ENCODE measurements around the gene TJP3.
A peak's percentile ranks its signal among the peaks of the same experiment; 100 is the strongest.

Gene TJP3

DNA sequence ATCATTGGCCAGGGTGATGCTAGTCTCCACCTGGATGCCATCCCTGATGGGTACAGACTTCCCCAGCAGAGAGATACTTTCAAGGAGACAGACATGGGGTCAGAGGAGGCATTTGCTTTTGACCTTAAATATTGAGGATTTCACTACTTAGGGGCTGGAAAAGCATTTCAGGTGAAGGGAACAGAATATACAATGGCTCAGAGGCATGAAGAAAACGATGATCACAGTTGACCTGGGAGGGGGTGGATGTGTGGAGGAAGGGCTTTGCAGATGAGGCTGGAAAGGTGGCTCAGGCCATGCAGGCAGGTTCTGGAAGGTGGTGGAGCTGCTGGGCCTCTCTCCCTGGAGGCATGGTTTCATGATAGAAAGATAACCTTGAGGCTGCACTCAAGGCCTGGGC, 74.1 kb downstream of the TJP3 start:
- DNase-seq (ENCODE audit: low read depth in 1 of 2, low spot score in 1 of 2) = no peak

DNA sequence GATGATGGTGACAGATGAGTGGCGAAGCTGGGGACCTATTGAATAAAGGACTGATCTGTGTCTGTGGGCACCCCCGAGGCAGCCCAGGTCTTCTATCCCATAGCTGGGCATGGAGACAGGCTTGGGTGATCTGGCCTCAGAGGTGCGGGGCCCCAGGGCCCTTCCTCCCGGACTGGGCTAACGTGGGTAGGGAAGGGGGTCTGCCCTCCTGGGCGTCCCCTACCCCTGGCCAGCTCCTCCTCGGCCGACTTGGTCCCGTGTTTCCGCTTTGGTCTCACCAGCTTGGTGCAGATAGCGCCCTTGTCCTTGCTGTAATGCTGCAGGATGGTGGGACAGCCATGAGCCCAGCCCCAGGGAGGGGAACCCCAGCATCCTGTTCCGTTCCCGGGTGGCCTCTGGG, 74.7 kb downstream of the TJP3 start:
- DNase-seq (ENCODE audit: low read depth in 1 of 2, low spot score in 1 of 2) = no peak

DNA sequence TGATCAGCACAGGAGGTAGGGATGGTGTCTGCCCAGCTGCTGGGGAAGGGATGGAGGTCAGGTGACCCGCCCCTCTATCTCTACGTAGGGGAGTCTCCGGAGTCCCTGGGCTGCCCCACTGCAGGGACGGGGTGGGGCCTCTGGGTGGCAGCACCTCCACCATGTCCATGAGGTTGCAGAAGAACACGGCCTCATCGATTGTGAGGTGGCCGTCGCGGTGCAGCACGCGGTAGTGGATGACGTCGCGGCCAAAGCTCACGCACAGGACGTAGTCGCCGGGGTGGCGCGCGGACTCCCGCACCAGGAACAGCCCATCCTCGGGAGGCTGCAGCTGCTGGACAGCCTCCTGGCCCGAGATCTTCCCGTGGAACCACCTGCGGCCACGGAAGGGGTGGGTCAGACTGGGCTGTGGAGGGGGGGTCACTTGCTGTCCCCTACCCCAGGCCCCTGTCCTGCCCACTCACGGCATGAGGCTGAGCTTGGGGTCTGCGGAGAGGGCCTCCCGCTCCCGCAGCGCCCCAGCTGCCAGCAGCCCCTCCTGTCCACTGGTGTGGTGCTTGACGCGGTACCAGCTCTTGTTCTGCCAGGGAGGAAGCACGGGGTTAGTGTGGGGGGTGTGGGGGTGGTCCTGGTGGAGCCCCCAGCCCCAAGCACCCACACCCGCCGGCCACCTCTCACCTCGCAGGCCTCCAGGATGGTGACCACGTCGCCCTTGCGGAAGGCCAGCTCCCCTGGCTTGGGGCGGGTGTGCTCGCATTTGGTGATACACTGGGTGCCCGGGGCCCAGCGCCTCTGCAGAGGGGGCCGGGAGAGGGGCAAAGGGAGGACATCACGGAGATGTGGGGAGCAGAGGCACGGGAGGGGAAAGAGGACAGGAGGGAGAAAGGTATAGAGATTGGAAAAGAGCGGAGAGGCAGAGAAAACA, 75.7 kb downstream of the TJP3 start:
- DNase-seq (ENCODE audit: low read depth in 1 of 2, low spot score in 1 of 2) = peak in 1 of 2 donors; percentile 33

DNA sequence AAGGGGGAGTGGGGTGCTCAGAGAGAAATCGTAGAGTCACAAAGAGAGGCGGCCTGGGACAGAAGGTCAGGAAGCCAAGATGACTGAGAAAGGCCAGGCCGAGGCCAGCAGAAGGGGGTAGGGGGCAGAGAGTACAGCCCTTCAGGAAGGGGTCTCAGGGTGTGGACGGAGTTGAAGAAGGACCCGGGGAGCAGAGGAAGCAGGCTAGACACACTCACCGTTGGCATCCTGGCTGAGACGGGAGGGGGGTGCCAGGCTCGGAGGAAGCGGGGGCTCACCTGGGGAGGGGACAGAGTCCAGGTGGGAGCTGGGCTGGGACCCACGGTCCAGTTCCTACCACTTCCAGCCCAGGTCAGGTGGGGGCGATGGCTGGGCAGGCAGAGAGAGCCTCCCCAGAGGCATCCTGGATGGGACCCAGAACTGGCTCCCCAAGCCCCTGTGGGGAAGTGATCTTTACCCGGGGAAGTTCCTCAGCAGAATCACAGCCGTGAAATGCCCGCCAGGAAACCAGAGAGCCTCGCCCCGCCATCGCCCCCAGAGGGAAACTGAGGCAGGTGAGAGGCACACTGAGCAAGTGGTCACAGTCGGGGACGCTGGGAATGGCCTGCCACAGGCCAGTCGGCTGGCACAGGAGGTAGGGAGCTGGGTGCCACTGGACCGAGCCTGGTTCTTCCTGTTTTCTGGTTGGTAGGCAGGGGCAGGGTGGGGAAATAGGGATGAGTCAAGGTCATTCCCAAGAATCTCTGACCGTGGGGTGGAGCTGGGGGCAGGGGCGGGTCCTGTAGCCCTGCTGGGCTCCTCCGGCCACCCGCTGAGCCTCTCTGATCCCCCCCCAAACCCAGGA, 76.6 kb downstream of the TJP3 start:
- peak in 1 of 2 donors; percentile 12 for DNase-seq (ENCODE audit: low read depth in 1 of 2, low spot score in 1 of 2)

DNA sequence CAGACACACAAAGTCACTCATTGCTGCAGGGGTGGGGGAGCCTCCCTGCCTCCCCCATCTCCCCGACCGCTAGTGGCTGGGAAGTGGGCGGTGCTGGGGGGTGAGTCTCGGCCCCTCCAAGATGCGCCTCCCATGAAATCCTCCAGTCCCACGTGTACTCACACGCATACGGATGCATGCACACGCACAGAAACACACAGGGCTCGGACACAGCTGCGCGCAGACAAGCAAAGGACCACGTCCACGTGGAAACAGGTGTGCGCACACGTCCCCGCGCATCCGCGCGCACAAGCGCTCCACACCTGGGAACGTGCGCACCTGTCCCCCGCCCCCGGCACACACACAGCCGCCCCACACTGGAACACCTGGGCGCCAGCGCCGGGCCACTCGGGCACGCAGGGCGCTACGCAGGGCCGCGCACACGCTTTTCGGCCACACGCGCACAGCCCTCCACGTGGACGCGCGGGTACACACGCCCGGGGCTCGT, 77.3 kb downstream of the TJP3 start:
- DNase-seq (ENCODE audit: low read depth in 1 of 2, low spot score in 1 of 2) = no peak

DNA sequence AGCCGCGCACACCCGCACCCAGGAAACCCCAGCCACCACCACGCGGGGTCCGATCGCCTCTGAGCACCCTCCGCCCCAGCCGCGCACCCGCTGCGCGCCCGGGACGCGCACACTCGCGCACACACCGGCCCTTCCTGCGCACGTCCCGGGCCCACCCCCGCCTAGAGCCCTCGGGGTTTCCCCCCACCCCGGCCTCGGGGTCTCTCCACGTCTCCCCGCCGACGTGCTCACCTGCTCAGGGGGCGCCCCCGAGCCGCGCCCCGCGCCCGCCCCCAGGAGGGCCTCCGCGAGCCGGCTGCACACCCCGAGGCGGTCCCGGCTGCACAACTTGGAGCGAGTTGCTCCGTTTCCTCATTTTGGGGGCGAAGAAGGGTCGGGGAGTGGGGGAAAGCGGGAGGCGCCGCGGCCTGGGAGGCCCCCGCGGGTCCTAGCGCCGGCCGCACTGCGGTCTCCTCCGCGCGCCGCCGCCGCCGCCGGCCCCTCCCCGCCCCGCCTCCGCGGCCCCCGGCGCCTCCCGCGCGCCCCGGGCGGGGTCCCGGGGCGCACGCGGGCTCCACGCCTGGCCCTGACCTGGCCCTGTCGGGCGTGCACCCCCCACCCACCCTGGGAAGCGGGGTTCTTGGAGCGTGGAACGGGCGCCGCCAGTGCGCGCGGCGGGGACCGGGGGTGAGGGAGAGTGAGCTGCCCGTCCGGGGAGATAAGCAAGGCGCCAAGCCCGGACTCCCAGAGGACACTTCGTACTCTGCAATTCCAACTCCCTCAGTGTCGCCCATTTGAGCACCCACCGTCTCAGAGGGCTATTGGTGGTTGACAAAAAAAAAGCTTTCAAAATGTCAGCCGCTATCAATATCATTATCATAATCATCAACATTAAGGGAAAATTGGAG, 78.0 kb downstream of the TJP3 start, which contains the start of gene MATK:
MATK (minus strand) TSS at position 444 of the 887 bp plus-strand sequence. CDS start 1,246 bp downstream, outside the sequence.
- peak in 1 of 2 donors; percentile 31 for DNase-seq (ENCODE audit: low read depth in 1 of 2, low spot score in 1 of 2)

DNA sequence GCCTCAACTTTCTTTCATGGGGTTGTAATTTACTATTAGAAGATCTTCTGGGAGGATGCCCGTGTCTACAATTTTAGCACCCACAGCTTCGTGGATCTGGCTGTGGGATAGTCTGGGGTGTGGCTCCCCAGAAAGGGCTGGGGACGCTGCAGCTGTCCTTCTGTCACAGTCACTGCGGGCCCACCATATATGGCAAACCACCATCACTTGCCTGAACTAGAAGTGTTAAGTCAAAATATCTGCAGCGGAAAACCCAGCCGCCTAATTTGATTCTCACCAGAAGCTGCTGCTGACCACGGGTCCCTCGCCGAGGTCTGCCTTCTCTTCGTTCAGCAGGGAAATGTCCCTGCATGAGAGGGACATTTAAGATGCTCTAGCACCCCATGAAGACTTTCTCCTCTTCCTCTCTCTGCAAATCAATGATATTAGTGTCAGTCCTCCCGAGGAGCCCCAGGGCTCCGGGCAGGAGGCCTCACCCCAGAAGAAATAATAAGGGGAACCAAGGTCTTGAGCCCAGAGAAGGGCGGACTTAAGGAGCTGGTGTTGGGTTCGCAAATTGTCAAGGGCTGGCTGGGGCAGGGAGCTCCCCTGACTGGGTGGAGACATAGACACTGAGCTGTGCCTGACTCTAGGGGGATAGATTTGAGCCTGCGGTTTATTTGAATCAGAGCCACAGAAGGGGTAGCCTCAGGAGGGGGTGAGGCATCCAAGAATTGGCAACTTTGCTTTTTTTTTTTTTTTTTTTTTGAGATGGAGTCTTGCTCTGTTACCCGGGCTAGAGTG, 81.0 kb downstream of the TJP3 start:
- no peak for DNase-seq (ENCODE audit: low read depth in 1 of 2, low spot score in 1 of 2)

DNA sequence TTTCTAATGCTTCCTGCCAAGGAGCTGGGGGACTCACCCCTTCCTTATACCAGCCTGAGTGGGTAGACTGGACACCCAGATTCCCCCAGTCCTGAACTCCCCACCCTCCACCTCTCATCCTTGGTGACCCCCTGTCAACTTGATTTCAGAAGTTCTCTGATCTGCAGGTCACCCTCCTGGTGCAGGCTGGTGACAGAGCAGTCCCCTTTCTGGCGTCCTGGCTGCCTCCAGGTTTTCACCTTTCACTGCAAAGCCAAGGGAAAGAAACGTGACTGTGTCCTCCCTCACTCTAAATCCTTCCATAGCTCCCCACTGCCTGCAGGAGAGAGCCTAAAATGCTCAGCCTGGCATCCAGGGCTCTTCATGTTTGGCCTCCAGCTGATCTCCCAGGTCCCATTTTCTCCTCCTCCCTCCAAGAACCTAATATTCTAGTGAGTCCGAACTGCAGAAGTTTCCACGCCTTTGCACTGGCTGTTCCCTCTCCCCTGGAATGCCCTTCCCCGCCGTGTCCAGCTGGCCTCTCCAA, 82.1 kb downstream of the TJP3 start:
- no peak for DNase-seq (ENCODE audit: low read depth in 1 of 2, low spot score in 1 of 2)

DNA sequence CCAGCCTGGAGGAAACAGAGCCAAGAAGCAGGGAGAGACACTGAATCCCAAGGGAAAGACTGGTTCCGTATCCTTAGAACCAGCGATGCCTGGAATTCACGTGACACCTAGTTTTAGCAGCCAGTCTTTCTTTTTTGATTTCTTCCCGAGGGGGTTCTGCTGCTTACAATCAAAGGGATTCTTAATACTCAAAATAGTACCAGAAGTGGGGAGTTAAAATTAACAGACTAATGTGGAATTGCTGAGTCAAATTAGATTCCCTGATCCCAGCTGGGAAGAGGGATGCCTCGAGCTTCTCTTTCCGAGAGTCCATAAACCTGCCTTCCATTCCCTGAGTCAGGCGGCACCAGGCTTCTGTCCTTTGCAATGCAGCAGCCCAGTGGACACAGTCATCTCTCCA, 82.8 kb downstream of the TJP3 start:
- DNase-seq (ENCODE audit: low read depth in 1 of 2, low spot score in 1 of 2) = no peak

DNA sequence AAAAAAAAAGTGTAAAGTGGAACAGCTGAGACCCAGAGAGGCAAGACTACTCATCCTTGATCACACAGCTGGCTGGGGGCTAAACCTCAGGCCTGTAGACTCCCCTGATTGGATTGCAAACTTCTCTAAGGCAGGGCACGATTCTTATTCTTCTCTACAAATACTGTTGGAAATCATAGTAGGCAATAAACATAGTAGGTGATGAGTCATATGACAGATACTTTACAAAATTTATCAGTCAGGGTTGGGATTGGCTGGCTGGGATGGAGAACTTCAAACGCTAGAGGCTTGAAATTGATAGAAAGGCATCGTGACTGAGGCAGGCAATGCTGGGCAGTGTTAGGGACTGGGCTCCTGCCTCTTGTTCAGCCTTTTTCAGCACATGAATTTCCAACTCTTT, 83.9 kb downstream of the TJP3 start:
- no peak for DNase-seq (ENCODE audit: low read depth in 1 of 2, low spot score in 1 of 2)

DNA sequence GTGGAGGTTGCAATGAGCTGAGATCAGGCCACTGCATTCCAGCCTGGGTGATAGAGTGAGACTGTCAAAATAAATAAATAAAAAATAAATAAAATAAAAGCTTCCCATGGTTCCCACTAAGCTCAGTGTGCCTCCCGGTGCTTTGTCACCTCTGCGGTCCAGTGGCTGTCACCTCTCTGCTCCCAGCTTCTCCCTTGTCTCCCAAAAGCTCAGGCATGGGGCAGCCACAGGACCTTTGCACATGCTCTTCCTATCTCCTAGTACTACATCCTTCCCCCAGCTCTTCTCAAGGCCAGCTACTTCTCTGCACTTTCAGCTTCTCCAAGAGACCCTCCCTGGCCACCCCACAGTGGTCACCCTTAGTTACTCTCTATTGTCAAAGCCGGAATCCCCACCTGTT, 85.6 kb downstream of the TJP3 start:
- no peak for DNase-seq (ENCODE audit: low read depth in 1 of 2, low spot score in 1 of 2)

DNA sequence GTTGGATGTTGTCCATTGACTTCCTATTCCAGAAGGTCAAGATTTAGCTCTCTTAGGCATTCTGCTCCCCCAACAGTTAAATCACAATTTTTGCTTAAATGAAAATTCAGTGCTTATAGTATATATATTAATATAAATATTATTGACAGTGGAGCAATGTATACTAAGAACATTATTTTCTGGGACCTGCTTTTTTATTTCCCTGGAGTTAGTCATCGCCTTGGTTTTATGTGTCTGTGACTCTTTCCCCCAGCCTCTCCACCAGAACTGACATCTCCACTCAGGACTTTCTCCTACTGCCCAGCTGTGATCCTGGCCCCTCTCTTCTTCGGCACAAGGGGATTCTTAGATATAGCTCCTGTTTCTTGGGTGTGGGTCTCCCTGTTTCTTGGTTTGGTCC, 88.2 kb downstream of the TJP3 start:
- no peak for DNase-seq (ENCODE audit: low read depth in 1 of 2, low spot score in 1 of 2)

DNA sequence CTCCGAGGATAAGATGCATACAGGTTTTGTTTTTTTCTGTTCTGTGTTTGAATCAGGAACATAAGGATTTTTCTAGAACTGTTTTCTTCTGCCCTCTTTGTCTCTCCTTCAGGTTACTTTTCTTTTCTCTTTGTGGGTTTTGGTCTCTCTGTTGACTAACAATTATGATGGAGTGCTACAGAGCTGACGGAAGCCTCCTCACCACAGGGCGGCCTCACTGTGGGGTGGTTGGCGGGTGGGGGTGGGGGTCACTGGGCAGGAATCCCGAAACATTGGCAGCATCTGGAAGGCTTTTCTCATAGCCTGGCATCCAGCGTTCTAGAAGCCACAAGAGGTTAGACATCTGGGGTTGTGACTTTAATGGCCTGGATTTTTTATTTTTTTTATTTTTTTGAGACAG, 90.0 kb downstream of the TJP3 start:
- DNase-seq (ENCODE audit: low read depth in 1 of 2, low spot score in 1 of 2) = no peak

Measured in stimulated activated CD4-positive, alpha-beta T cell treated with anti-CD3 and anti-CD28 coated beads, Interleukin-15, amount 100 ng/mL, for 1 hour (primary cell).